22Rv1 (cell line): Measurements from ENCODE around the gene ARHGAP40.

Experiments
- H3K27ac ChIP-seq: fragments of 450-650 bp; 2 replicates; pipeline ENCODE4 v1.5.1; 2017
- CTCF ChIP-seq: fragments of 450-650 bp; IDR thresholded peaks from 2 replicates; pipeline ENCODE4 v1.5.1; 2017; ENCODE audit warnings: mild to moderate bottlenecking
- ZFX ChIP-seq: fragments of 450-650 bp; IDR thresholded peaks from 2 replicates; pipeline ENCODE4 v1.6.1; 2017; ENCODE audit warnings: antibody characterized with exemption, borderline replicate concordance

The ARHGAP40 gene

GRCh38 chr20:38566036-38566598, 35.5 kb upstream of the ARHGAP40 start:
- no peak for TF ChIP-seq ZFX
- TF ChIP-seq CTCF: no peak
- H3K27ac ChIP-seq: no peak overlapping the region

- H3K27ac ChIP-seq: no peak overlapping the region
- no peak for TF ChIP-seq CTCF
- TF ChIP-seq ZFX: no peak
Measured at GRCh38 chr20:38569747-38570525, 31.7 kb upstream of the ARHGAP40 start.

GRCh38 chr20:38573413-38573812, 28.2 kb upstream of the ARHGAP40 start:
- TF ChIP-seq CTCF (no peak), ZFX (no peak)
- no peak overlapping the region for H3K27ac ChIP-seq

GRCh38 chr20:38579219-38579910, 22.2 kb upstream of the ARHGAP40 start:
- no peak overlapping the region for H3K27ac ChIP-seq
- TF ChIP-seq CTCF (no peak), ZFX (no peak)

GRCh38 chr20:38579921-38580320, 21.7 kb upstream of the ARHGAP40 start:
- TF ChIP-seq CTCF: no peak
- no peak for TF ChIP-seq ZFX
- H3K27ac ChIP-seq: no peak overlapping the region

GRCh38 chr20:38581013-38581412, 20.6 kb upstream of the ARHGAP40 start, which contains the start of gene ADIG:
TSS of gene ADIG (plus strand) at chr20:38581197. CDS start at chr20:38581251, 54 bp downstream.
- no peak within 1 kb of the TSS for H3K27ac ChIP-seq
- TF ChIP-seq CTCF (no peak), ZFX (no peak)
